ENCODE measurements around the gene IHH.

IHH gene

DNA sequence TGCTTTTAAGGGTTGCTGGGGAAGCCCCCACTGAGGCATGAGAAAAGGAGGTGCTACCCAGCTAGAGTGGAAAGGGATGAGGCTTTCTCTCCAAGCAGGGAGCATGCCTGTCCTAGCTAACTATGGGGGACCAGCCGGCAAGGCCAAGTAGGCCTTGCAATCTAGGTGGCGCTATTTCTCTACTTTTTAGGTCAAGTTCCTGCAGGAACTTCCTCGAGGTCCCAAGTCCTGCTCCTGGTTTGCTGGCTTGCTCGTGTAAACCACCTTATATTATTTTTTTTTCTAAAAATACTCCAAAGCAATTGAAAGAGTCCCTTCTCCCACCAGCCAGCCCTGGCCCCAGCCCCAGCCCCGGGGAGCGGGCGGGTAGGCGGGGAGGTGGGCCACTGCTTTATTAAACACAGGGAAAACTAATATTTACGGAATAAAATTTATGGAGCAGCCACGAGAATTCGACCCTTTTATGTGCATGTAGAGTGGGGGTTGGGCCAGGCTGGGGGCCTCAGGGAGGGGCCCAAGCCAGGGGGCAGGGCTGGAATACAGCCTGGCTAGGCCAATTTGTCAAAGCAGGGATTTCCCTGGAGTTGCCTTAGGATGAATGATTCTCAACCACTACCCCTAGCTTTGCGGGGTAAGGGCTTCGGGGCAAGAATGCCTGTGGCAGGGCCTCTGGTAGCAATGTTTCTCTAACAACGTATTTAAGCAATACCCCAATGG, 12.8 kb upstream of the IHH start:
- peaks cover 5% of the 10 kb centered on the region for H3K4me1 ChIP-seq (ENCODE audit: control insufficient read depth, insufficient read depth, low read length, poor library complexity, severe bottlenecking)
- H3K36me3 ChIP-seq (ENCODE audit: control insufficient read depth, insufficient read depth, low read length): peaks cover 18% of the 10 kb centered on the region
- H3K4me3 ChIP-seq (ENCODE audit: extremely low read depth, insufficient read depth, low read length, poor library complexity, severe bottlenecking): no peak overlapping the region
- H3K9me3 ChIP-seq (ENCODE audit: control insufficient read depth, low read length): no peaks in the 10 kb centered on the region
- no peak overlapping the region for H3K27ac ChIP-seq (ENCODE audit: low read depth, low read length, severe bottlenecking)
- 13 to 44% methylated on average over 4 to 9 of the region's 14 CpGs for WGBS, 2 experiments (ENCODE audit: insufficient coverage in 2 of 2)

DNA sequence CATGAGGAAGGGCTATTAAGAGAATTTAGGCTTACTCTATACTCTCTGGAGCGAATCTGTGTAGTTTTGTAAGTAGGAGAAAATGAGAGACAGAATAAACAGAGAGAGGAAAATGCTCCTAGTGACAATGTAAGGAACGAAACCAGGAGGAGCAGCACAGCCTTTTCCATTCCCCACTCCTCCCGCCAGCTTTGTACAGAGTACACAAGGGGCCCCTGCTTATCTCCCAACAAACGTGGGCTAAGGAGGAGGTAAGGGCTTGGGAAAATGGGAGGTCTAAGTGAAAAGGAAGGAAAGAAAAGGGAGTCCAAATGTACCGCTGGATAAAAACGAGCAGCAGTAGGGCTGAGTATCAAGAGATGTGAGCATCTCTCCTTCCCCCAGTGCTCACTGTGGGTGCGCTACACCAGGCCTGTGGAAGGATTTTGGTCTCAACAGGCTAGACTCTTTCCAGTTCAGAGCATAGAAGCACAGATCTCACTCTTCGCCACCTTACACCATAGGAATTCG, 12.1 kb upstream of the IHH start:
- H3K27ac ChIP-seq (ENCODE audit: low read depth, low read length, severe bottlenecking): no peak overlapping the region
- peaks cover 17% of the 10 kb centered on the region for H3K36me3 ChIP-seq (ENCODE audit: control insufficient read depth, insufficient read depth, low read length)
- peaks cover 5% of the 10 kb centered on the region for H3K4me1 ChIP-seq (ENCODE audit: control insufficient read depth, insufficient read depth, low read length, poor library complexity, severe bottlenecking)
- H3K9me3 ChIP-seq (ENCODE audit: control insufficient read depth, low read length): no peaks in the 10 kb centered on the region
- H3K4me3 ChIP-seq (ENCODE audit: extremely low read depth, insufficient read depth, low read length, poor library complexity, severe bottlenecking): no peak overlapping the region
- WGBS, 2 experiments (ENCODE audit: insufficient coverage in 2 of 2): 79 to 100% methylated on average over 2 to 4 of the region's 9 CpGs

DNA sequence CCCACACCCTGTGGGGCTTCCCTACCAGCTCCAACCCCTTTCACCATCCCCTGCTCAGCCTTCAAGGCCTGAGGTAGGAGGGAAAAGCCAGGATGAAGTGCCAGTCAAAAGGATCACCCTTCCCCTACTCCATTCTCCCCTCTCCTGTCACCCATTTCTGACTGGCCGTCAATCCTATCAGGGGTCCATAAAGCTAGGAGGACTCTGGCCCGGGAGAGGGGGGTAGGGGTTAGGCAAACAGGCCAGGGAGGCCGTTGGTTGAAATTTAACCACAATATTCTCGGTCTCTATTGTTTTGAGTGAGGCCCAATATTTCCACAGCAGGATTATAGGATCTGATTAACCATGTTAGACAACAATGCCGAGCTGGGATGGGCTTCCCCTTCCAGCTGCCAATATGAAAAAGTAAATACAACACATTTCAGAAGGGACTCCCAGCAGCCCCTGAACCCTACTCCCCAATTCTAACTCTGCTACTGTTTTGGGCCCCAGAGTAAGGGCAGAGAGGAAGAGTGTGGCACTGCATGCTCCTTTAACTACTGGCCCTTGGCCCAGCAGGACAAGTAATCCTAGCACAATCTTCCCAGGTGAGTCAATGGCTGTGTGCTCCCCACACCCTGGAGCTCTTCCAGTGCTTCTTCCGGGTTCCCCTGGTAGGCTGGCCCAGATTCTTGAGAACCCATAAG, 10.6 kb upstream of the IHH start:
- H3K9me3 ChIP-seq (ENCODE audit: control insufficient read depth, low read length): no peaks in the 10 kb centered on the region
- 93 to 96% methylated on average over 4 to 5 of the region's 6 CpGs for WGBS, 2 experiments (ENCODE audit: insufficient coverage in 2 of 2)
- H3K36me3 ChIP-seq (ENCODE audit: control insufficient read depth, insufficient read depth, low read length): peaks cover 5% of the 10 kb centered on the region
- H3K4me3 ChIP-seq (ENCODE audit: extremely low read depth, insufficient read depth, low read length, poor library complexity, severe bottlenecking): no peak overlapping the region
- H3K27ac ChIP-seq (ENCODE audit: low read depth, low read length, severe bottlenecking): no peak overlapping the region
- peaks cover 5% of the 10 kb centered on the region for H3K4me1 ChIP-seq (ENCODE audit: control insufficient read depth, insufficient read depth, low read length, poor library complexity, severe bottlenecking)

DNA sequence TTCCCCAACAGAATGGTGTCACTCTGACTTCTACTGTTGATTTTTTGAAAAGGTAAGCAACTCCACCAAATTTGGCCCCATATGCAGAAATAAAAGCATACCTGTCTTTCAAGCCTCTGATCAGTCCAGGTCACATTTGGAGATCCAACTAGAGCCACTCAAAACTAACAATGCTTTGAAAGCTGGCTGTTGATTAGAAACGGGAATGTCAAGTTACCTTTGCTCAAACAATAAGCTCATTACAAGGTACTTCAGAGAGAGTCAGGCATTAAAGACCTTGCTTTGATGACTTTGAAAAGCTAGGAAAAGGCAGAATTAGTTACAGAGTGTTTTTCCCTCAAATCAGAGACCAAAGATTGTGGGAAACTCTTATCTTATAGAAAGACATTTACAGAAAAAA, 4.8 kb upstream of the IHH start:
- Histone ChIP-seq H3K9me3 (ENCODE audit: control insufficient read depth, low read length) (no peaks in the 10 kb centered on the region), H3K36me3 (ENCODE audit: control insufficient read depth, insufficient read depth, low read length) (no peaks in the 10 kb centered on the region), H3K27ac (ENCODE audit: low read depth, low read length, severe bottlenecking) (no peak overlapping the region), H3K4me3 (ENCODE audit: extremely low read depth, insufficient read depth, low read length, poor library complexity, severe bottlenecking) (no peak overlapping the region), H3K4me1 (ENCODE audit: control insufficient read depth, insufficient read depth, low read length, poor library complexity, severe bottlenecking) (peaks cover 2% of the 10 kb centered on the region)
- no CpG with 5 or more reads among the region's 1 CpG for whole genome bisulfite sequencing, 2 experiments (ENCODE audit: insufficient coverage in 2 of 2)

DNA sequence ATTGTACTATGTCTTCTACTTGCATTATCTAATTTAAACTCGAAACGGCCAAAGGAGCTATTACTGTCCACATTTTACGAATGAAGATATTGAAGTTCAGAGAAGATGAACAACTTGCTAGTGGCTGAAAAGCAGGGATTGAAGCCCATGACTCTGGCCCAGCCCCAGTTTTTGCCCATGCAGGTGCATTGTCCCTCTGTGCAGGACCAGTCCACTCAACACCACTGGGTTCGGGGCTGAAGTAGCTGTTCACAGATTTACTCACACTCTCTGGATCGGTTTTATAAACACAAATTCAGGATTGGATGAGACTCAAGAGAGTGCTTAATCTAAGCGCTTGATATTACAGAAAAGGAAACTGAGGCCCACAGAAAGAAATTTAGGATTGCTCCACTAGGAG, 1.4 kb upstream of the IHH start:
- no peaks in the 10 kb centered on the region for H3K9me3 ChIP-seq (ENCODE audit: control insufficient read depth, low read length)
- no peaks in the 10 kb centered on the region for H3K36me3 ChIP-seq (ENCODE audit: control insufficient read depth, insufficient read depth, low read length)
- H3K4me3 ChIP-seq (ENCODE audit: extremely low read depth, insufficient read depth, low read length, poor library complexity, severe bottlenecking): no peak overlapping the region
- peaks cover 12% of the 10 kb centered on the region for H3K4me1 ChIP-seq (ENCODE audit: control insufficient read depth, insufficient read depth, low read length, poor library complexity, severe bottlenecking)
- no peak overlapping the region for H3K27ac ChIP-seq (ENCODE audit: low read depth, low read length, severe bottlenecking)
- WGBS, 2 experiments (ENCODE audit: insufficient coverage in 2 of 2): 77 to 80% methylated on average over 3 to 5 of the region's 6 CpGs

DNA sequence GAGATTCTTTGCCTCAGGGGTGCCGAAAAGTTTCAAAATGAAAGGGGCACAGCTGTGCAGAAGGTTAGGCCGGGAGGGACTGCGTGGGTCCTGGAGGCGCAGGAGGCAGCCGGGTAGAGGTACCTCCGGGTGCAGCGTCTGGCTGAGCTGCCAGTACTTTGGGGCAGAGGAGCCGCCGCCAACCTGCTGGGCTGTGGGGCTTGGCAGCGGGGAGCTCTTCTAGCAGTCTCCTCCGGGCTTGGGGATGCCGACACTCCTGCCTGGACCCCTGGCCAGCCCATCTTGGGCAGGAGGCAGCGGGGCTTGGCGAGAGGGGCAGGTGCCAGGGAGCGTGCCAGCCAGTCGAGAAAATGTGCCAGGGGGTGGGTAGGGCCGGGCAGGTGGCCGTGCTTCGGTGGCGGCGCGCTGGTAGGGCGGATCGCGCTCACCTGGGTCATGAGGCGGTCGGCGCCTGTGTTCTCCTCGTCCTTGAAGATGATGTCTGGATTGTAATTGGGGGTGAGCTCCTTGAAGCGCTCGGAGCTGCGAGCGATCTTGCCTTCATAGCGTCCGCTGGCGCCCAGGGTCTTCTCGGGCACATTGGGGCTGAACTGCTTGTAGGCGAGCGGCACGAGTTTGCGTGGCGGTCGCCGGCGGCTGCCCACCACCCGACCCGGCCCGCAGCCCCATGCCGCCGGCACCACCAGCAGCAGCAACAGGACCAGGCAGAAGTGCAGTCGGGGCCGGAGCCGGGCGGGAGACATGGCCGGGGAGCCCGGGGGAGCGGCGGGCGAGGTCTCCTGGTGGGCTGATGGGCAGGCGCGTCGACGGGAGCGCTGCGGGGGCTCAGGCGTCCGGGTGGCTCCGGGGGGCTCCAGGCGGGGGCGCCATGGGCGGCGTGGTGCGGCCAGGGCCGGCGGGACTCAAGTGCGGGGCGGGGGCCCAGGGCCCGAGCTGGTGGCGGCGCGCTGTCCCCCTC, 717 bp downstream of the IHH start:
- H3K4me1 ChIP-seq (ENCODE audit: control insufficient read depth, insufficient read depth, low read length, poor library complexity, severe bottlenecking): peaks cover 12% of the 10 kb centered on the region
- H3K36me3 ChIP-seq (ENCODE audit: control insufficient read depth, insufficient read depth, low read length): no peaks in the 10 kb centered on the region
- no peak overlapping the region for H3K4me3 ChIP-seq (ENCODE audit: extremely low read depth, insufficient read depth, low read length, poor library complexity, severe bottlenecking)
- H3K27ac ChIP-seq (ENCODE audit: low read depth, low read length, severe bottlenecking): no peak overlapping the region
- H3K9me3 ChIP-seq (ENCODE audit: control insufficient read depth, low read length): no peaks in the 10 kb centered on the region
- 5 to 8% methylated on average over 47 to 60 of the region's 81 CpGs for WGBS, 2 experiments (ENCODE audit: insufficient coverage in 2 of 2)

DNA sequence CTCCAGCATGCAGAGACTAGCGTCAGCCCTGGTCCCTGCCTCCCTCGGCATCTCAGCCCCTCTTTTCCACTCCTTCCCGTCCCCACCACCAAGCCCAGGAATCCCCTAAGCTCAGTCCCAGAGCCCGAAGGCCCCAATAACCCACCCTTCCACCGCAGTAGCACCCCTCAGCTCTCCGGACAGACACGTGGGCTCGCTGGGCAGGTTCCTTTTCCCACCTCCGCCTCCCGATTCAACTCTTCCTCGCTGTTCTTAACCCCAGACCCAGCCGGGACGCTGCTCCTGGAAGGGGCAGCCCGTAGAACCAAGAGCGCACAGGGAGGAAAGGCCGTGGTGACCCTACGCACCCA, 1.4 kb downstream of the IHH start:
- no peaks in the 10 kb centered on the region for H3K9me3 ChIP-seq (ENCODE audit: control insufficient read depth, low read length)
- no peak overlapping the region for H3K4me3 ChIP-seq (ENCODE audit: extremely low read depth, insufficient read depth, low read length, poor library complexity, severe bottlenecking)
- H3K36me3 ChIP-seq (ENCODE audit: control insufficient read depth, insufficient read depth, low read length): no peaks in the 10 kb centered on the region
- H3K4me1 ChIP-seq (ENCODE audit: control insufficient read depth, insufficient read depth, low read length, poor library complexity, severe bottlenecking): peaks cover 12% of the 10 kb centered on the region
- WGBS, 2 experiments (ENCODE audit: insufficient coverage in 2 of 2): 11 to 14% methylated on average over 14 to 15 of the region's 17 CpGs
- no peak overlapping the region for H3K27ac ChIP-seq (ENCODE audit: low read depth, low read length, severe bottlenecking)

DNA sequence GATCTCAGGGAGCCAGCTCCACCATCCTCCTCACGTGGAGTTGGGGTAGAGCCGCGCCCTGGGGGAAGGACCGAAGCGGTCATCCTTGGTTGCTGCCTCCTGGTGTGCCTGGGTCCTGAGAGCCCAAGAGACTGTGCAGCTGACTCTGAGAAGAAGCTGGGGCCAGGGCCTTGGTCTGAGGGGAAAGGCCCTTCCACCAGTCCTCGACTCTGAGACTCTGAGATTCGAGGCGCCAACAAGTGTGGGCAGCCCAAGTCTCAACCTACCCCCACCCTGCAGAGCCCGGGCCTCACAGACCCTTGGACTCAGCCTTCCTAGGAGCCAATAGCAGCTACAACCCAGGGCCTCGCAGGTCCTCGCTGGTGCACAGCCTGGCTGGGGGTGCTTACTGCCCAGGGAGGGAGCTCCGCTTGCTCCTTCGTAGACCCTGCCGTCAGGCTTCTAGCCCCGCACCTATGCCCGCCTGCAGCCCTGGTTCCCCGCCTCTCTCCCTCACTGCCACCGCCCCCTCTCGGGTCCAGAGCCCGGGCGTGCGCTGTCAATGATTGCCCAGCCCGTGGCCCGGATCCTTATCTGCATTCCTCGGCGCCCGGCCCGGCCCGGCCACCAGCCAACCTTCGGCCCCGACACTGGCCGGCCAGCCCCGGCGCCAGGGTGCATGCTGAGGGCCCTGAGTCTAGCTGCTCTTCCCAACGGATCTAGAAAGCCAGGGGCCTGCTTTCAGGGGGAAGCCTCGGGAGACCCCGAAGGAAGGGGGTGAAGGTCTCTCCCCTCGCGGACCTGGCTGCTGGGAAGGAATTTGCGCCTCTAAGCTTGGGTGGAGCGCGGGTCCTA, 2.0 kb downstream of the IHH start:
- Histone ChIP-seq H3K36me3 (ENCODE audit: control insufficient read depth, insufficient read depth, low read length) (no peaks in the 10 kb centered on the region), H3K9me3 (ENCODE audit: control insufficient read depth, low read length) (no peaks in the 10 kb centered on the region), H3K27ac (ENCODE audit: low read depth, low read length, severe bottlenecking) (no peak overlapping the region), H3K4me3 (ENCODE audit: extremely low read depth, insufficient read depth, low read length, poor library complexity, severe bottlenecking) (no peak overlapping the region), H3K4me1 (ENCODE audit: control insufficient read depth, insufficient read depth, low read length, poor library complexity, severe bottlenecking) (peaks cover 12% of the 10 kb centered on the region)
- 11 to 12% methylated on average over 38 to 39 of the region's 42 CpGs for WGBS, 2 experiments (ENCODE audit: insufficient coverage in 2 of 2)

DNA sequence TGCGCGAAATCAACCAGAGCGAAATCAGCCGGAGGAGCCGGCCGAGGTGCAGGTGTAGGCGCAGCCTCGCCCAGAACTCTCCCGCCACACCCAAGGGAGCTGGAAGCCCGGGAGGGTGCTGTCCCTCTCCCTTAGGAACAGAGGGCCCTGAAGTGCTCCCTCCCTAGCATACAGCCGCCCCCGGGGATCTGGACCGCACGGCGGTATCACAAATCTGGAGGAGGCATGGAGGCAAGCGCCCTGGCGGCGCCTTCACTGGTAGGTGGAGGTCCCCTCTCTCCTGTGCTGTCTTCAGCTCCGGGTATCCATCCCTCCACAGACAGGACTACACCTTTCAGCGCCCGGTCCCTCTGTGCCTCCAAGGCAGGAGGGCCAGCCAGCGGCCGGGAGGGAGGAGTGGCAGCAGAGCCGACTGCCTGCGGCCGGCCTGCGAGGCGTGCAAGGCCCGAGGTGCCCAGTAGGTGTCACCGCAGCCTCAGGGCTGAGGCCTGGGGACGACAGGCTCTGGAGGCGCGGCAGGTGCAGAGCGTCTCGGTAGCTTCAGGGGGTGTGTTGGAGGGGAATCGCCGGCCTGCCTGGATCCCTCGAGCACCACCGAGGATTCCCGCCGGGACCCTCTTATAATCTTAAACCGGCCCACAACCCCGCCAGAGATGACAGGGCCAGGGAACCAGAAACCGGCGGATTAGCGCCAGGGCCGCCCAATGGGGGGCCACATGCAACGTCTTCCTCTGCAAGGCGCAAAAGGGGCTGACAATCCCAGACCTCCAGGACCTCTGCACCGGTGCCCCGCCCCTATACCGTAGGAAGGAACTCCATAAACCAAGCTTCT, 2.8 kb downstream of the IHH start:
- H3K4me3 ChIP-seq (ENCODE audit: extremely low read depth, insufficient read depth, low read length, poor library complexity, severe bottlenecking): no peak overlapping the region

More for the DNA sequence above, 2.8 kb downstream of the IHH start:
- no peak overlapping the region for H3K27ac ChIP-seq (ENCODE audit: low read depth, low read length, severe bottlenecking)
- 5 to 6% methylated on average over 39 to 45 of the region's 52 CpGs for WGBS, 2 experiments (ENCODE audit: insufficient coverage in 2 of 2)
- peaks cover 12% of the 10 kb centered on the region for H3K4me1 ChIP-seq (ENCODE audit: control insufficient read depth, insufficient read depth, low read length, poor library complexity, severe bottlenecking)
- no peaks in the 10 kb centered on the region for H3K36me3 ChIP-seq (ENCODE audit: control insufficient read depth, insufficient read depth, low read length)
- no peaks in the 10 kb centered on the region for H3K9me3 ChIP-seq (ENCODE audit: control insufficient read depth, low read length)
